ENCODE data around the gene ATG9B. TPM values are rescaled to one million over a fixed set of nuclear protein-coding genes. Genes with fewer than 3 reads are reported as not detected.

The ATG9B gene
- total and polyA plus RNA-seq, 10 donors: 0.66 to 3.8 (median 2.4) TPM

DNA sequence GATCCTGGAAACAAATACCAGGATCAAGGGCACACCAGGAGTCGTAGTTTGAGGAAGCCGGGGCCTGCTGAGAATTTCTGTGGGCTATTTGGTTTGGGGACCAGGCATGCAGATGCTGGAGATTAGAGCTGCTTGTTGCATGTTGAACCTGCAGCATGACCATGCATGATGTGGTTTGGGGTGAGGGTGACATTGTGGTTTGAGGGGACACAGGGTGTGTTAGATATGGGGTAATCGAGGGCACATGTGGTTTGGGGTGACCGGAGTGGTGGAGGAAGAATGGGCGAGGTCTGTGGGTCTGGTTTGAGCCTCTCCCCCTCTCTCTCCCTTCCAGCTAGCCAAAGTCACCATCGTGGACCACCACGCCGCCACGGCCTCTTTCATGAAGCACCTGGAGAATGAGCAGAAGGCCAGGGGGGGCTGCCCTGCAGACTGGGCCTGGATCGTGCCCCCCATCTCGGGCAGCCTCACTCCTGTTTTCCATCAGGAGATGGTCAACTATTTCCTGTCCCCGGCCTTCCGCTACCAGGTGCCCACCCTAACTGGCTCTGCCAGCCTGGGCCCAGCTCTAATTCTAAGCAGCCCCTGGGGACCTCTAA is 23.3 kb downstream of the ATG9B start:
- 63 to 74% (median 73%) methylated on average over 12 to 13 of the region's 13 CpGs for WGBS, 5 donors
- peaks cover 0 to 80% (median 10%) of the 10 kb centered on the region in 6 donors for H3K36me3 ChIP-seq

DNA sequence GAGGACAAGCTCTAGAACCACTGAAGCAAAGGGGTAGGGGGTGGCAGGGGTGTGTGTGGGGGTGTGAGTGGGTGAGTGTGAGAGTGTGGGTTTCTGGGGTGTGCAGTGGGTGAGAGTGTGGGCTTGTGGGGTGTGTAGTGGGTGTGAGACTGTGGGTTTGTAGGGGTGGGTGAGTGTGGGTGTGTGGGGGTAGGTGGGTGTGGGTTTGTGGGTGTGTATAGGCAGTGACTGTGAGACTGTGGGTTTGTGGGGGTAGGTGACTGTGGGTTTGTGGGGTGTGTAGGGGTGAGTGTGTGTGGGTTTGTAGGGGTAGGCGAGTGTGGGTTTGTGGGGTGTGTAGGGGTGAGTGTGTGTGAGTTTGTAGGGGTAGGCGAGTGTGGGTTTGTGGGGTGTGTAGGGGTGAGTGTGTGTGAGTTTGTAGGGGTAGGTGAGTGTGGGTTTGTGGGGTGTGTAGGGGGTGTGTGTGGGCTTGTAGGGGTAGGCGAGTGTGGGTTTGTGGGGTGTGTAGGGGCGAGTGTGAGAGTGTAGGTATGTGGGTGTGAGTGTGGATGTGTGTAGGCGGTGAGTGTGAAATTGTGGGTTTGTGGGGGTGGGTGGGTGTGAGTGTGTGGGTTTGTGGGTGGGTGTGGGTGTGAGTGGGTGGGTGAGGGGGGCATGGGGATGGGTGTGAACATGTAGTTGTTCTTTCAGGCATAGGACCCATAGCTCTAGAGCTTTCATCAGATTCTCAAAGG is 24.6 kb downstream of the ATG9B start:
- H3K9me3 ChIP-seq: no peaks in the 10 kb centered on the region
- DNase-seq: no peak
- peaks cover 0 to 37% (median 0%) of the 10 kb centered on the region in 7 donors for H3K27me3 ChIP-seq (replicated peaks in 1 of 7)
- peak overlapping the region in 2 of 8 donors; percentile 64 to 66 for H3K27ac ChIP-seq
- peaks cover 0 to 78% (median 10%) of the 10 kb centered on the region in 6 donors for H3K36me3 ChIP-seq
- 70 to 77% (median 70%) methylated on average over 5 of the region's 5 CpGs for WGBS, 5 donors
- peaks cover 7 to 61% (median 40%) of the 10 kb centered on the region in 6 donors for H3K4me1 ChIP-seq
- peak overlapping the region in 1 of 8 donors; percentile 78 for H3K4me3 ChIP-seq
- TF ChIP-seq POLR2AphosphoS5 (IDR thresholded peaks at IDR 0.05) (no peak), POLR2A (IDR thresholded peaks at IDR 0.05) (no peak)
- TF ChIP-seq, protein P1, sequence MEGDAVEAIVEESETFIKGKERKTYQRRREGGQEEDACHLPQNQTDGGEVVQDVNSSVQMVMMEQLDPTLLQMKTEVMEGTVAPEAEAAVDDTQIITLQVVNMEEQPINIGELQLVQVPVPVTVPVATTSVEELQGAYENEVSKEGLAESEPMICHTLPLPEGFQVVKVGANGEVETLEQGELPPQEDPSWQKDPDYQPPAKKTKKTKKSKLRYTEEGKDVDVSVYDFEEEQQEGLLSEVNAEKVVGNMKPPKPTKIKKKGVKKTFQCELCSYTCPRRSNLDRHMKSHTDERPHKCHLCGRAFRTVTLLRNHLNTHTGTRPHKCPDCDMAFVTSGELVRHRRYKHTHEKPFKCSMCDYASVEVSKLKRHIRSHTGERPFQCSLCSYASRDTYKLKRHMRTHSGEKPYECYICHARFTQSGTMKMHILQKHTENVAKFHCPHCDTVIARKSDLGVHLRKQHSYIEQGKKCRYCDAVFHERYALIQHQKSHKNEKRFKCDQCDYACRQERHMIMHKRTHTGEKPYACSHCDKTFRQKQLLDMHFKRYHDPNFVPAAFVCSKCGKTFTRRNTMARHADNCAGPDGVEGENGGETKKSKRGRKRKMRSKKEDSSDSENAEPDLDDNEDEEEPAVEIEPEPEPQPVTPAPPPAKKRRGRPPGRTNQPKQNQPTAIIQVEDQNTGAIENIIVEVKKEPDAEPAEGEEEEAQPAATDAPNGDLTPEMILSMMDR (IDR thresholded peaks at IDR 0.05 in 8 of 11, conservative IDR thresholded peaks at IDR 0.05 in 3 of 11): no peak
- intact Hi-C loops (cut with DNase I; ENCODE audit: low total_unique reads): no loop called here

More for the DNA sequence above, 23.3 kb downstream of the ATG9B start:
- TF ChIP-seq POLR2AphosphoS5 (IDR thresholded peaks at IDR 0.05) (no peak), POLR2A (IDR thresholded peaks at IDR 0.05) (no peak)
- TF ChIP-seq, protein P1 (IDR thresholded peaks at IDR 0.05 in 8 of 11, conservative IDR thresholded peaks at IDR 0.05 in 3 of 11): no peak
- no peak overlapping the region for H3K4me3 ChIP-seq
- peak overlapping the region in 2 of 8 donors; percentile 6 to 15 for H3K27ac ChIP-seq
- no peaks in the 10 kb centered on the region for H3K9me3 ChIP-seq
- no peak for DNase-seq
- H3K27me3 ChIP-seq (replicated peaks in 1 of 7): peaks cover 0 to 31% (median 0%) of the 10 kb centered on the region in 7 donors
- intact Hi-C loops (cut with DNase I; ENCODE audit: low total_unique reads): no loop called here
- peaks cover 5 to 68% (median 42%) of the 10 kb centered on the region in 6 donors for H3K4me1 ChIP-seq

DNA sequence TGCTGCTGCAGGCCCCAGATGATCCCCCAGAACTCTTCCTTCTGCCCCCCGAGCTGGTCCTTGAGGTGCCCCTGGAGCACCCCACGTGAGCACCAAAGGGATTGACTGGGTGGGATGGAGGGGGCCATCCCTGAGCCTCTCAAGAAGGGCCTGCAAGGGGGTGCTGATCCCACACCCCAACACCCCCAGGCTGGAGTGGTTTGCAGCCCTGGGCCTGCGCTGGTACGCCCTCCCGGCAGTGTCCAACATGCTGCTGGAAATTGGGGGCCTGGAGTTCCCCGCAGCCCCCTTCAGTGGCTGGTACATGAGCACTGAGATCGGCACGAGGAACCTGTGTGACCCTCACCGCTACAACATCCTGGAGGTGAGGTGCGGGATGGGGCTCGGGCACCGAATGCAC is 25.3 kb downstream of the ATG9B start:
- Histone ChIP-seq H3K9me3 (no peaks in the 10 kb centered on the region), H3K4me1 (peaks cover 8 to 66% (median 43%) of the 10 kb centered on the region in 6 donors), H3K36me3 (peaks cover 0 to 72% (median 9%) of the 10 kb centered on the region in 6 donors), H3K4me3 (peak overlapping the region in 2 of 8 donors; percentile 62 to 78), H3K27me3 (replicated peaks in 1 of 7) (peaks cover 0 to 39% (median 0%) of the 10 kb centered on the region in 7 donors), H3K27ac (peak overlapping the region in 4 of 8 donors; percentile 39 to 66 (median 65))
- WGBS, 5 donors: 70 to 94% (median 84%) methylated on average over 4 to 12 of the region's 12 CpGs
- intact Hi-C loops (cut with DNase I; ENCODE audit: low total_unique reads): no loop called here
- no peak for DNase-seq
- TF ChIP-seq POLR2A (IDR thresholded peaks at IDR 0.05): no peak
- TF ChIP-seq POLR2AphosphoS5 (IDR thresholded peaks at IDR 0.05): no peak

DNA sequence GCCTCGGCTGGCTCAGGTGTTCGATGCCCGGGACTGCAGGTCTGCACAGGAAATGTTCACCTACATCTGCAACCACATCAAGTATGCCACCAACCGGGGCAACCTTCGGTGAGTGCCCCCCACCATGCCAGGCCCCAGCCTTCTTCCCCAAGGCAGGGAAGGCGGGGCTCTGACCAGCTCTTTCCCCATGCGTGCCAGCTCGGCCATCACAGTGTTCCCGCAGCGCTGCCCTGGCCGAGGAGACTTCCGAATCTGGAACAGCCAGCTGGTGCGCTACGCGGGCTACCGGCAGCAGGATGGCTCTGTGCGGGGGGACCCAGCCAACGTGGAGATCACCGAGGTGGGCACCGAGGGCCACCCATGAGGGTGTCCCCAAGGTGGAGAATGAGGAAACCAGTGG is 26.0 kb downstream of the ATG9B start:
- Histone ChIP-seq H3K27ac (peak overlapping the region in 5 of 8 donors; percentile 20 to 66 (median 64)), H3K9me3 (no peaks in the 10 kb centered on the region), H3K4me1 (peaks cover 8 to 71% (median 44%) of the 10 kb centered on the region in 6 donors), H3K27me3 (replicated peaks in 1 of 7) (peaks cover 0 to 39% (median 0%) of the 10 kb centered on the region in 7 donors), H3K4me3 (peak overlapping the region in 2 of 8 donors; percentile 62 to 78), H3K36me3 (peaks cover 0 to 66% (median 7%) of the 10 kb centered on the region in 6 donors)
- no peak for DNase-seq
- no peak for TF ChIP-seq POLR2A (IDR thresholded peaks at IDR 0.05)
- peak in 2 of 3 donors; percentile 63 to 75 for TF ChIP-seq POLR2AphosphoS5 (IDR thresholded peaks at IDR 0.05)
- TF ChIP-seq, protein P1 (IDR thresholded peaks at IDR 0.05 in 8 of 11, conservative IDR thresholded peaks at IDR 0.05 in 3 of 11): no peak
- 64 to 80% (median 69%) methylated on average over 15 to 20 of the region's 20 CpGs for WGBS, 5 donors
- intact Hi-C loops (cut with DNase I; ENCODE audit: low total_unique reads): no loop called here
